Measurements from ENCODE around the gene MAGEA12.
"Not testable (repeated sequence)": the region's sequence is repeated elsewhere in the genome, so short reads cannot be mapped to it uniquely, and the experiment has no call there.

Gene MAGEA12, protein sequence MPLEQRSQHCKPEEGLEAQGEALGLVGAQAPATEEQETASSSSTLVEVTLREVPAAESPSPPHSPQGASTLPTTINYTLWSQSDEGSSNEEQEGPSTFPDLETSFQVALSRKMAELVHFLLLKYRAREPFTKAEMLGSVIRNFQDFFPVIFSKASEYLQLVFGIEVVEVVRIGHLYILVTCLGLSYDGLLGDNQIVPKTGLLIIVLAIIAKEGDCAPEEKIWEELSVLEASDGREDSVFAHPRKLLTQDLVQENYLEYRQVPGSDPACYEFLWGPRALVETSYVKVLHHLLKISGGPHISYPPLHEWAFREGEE

DNA sequence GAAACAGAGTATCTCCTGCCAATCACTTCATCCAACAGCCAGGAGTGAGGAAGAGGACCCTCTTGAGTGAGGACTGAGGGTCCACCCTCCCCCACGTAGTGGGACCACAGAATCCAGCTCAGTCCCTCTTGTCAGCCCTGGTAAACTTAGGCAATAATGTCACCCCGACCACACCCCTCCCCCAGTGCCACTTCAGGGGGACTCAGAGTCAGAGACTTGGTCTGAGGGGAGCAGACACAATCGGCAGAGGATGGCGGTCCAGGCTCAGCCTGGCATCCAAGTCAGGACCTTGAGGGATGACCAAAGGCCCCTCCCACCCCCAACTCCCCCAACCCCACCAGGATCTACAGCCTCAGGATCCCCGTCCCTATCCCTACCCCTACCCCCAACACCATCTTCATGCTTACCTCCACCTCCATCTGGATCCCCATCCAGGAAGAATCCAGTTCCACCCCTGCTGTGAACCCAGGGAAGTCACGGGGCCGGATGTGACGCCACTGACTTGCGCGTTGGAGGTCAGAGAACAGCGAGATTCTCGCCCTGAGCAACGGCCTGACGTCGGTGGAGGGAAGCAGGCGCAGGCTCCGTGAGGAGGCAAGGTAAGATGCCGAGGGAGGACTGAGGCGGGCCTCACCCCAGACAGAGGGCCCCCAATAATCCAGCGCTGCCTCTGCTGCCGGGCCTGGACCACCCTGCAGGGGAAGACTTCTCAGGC, at the start of gene MAGEA12, which contains the start of gene CSAG1:
Gene MAGEA12 (plus strand): TSS at position 497 of the 715 bp plus-strand sequence. CDS start 2,405 bp downstream, outside the sequence.
Gene CSAG1 (minus strand): TSS at position 461 of the 715 bp plus-strand sequence. CDS start 1,261 bp downstream, outside the sequence.
- DNase-seq (ENCODE audit: low spot score): no peak

DNA sequence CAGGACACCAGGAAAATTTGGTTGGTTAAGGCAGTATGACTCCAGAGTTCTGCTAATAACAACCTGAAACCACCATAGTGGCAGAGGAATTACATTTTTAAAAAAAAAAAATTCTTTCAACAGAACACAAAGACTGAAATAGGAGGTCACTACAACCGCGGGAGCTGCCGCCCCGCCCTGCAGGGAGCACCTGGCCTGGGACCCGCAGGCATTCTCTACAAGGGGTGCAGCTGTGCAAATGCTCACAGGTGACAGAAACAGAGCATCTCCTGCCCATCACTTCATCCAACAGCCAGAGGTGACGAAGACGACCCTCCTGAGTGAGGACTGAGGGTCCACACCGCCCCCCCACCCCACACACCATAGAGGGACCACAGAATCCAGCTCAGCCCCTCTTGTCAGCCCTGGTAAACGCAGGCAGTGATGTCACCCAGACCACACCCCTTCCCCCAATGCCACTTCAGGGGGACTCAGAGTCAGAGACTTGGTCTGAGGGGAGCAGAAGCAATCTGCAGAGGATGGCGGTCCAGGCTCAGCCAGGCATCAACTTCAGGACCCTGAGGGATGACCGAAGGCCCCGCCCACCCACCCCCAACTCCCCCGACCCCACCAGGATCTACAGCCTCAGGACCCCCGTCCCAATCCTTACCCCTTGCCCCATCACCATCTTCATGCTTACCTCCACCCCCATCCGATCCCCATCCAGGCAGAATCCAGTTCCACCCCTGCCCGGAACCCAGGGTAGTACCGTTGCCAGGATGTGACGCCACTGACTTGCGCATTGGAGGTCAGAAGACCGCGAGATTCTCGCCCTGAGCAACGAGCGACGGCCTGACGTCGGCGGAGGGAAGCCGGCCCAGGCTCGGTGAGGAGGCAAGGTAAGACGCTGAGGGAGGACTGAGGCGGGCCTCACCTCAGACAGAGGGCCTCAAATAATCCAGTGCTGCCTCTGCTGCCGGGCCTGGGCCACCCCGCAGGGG, 35.3 kb upstream of the MAGEA12 start, which contains the start of gene MAGEA3:
Gene MAGEA3 (plus strand): TSS at position 843 of the 980 bp plus-strand sequence. CDS start 2,039 bp downstream, outside the sequence.
- DNase-seq (ENCODE audit: low spot score): not testable (repeated sequence)

DNA sequence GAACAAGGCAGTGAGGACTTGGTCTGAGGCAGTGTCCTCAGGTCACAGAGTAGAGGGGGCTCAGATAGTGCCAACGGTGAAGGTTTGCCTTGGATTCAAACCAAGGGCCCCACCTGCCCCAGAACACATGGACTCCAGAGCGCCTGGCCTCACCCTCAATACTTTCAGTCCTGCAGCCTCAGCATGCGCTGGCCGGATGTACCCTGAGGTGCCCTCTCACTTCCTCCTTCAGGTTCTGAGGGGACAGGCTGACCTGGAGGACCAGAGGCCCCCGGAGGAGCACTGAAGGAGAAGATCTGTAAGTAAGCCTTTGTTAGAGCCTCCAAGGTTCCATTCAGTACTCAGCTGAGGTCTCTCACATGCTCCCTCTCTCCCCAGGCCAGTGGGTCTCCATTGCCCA, 33.2 kb upstream of the MAGEA12 start:
- DNase-seq (ENCODE audit: low spot score): not testable (repeated sequence)

DNA sequence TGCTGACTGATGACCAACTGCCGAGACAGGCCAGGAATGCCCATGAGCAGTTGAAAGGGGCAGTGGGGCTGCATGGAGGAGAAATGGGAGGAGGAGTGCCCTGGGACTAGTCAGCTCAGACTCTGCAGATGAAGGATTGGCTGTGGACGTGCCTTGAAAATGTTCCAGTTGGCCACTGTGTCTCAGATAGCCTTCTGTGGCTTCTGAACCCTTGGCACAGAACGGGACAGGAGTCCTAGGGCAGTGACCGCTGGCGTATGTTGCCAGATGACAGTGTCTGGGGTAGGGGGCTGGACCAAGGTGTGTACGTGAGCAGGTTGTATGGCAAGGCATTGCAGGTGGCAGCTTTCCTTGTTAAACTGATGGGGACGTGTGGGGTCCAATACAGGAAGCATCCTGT, 27.1 kb upstream of the MAGEA12 start:
- not testable (repeated sequence) for DNase-seq (ENCODE audit: low spot score)

DNA sequence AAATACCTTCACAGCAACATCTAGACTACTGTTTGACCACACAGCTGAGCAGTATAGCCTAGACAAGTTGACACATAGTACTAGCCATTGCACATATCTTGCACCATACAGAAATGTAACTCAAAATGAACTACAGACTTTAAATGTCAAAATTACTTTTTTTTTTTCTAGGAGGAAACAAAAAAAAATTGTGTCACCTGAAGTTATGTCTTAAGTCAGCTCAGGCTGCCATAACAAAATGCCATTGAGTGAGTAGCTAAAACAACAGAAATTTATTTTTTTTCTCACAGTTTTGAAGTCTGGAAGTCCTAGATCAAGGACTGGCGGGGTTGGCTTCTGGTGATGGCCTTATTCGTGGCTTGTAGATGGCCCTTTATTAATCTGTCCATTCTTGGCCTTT, 24.4 kb upstream of the MAGEA12 start, which contains the start of gene CSAG2:
Gene CSAG2 (minus strand): TSS at position 101 of the 400 bp plus-strand sequence. CDS start 161 bp downstream, outside the sequence.
- not testable (repeated sequence) for DNase-seq (ENCODE audit: low spot score)

DNA sequence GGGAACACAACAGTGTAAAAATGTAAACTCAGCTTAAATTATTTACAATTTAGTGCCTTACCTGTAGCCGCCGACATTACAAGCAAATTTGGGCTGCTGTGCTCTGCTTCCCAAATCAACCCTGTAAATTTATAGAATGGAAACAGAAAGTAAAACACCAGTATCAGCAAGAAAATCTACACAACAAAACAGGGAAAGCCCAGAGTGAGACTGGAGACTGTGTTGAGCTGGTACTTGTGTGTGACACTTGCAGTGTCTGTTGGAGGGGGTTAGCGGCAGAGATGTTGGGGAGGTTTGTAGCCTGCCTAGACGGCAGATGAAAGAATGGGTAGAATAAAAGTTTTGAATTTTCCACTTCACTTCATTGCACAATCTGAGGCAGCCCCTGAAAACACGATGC, 20.4 kb upstream of the MAGEA12 start:
- DNase-seq (ENCODE audit: low spot score): not testable (repeated sequence)

DNA sequence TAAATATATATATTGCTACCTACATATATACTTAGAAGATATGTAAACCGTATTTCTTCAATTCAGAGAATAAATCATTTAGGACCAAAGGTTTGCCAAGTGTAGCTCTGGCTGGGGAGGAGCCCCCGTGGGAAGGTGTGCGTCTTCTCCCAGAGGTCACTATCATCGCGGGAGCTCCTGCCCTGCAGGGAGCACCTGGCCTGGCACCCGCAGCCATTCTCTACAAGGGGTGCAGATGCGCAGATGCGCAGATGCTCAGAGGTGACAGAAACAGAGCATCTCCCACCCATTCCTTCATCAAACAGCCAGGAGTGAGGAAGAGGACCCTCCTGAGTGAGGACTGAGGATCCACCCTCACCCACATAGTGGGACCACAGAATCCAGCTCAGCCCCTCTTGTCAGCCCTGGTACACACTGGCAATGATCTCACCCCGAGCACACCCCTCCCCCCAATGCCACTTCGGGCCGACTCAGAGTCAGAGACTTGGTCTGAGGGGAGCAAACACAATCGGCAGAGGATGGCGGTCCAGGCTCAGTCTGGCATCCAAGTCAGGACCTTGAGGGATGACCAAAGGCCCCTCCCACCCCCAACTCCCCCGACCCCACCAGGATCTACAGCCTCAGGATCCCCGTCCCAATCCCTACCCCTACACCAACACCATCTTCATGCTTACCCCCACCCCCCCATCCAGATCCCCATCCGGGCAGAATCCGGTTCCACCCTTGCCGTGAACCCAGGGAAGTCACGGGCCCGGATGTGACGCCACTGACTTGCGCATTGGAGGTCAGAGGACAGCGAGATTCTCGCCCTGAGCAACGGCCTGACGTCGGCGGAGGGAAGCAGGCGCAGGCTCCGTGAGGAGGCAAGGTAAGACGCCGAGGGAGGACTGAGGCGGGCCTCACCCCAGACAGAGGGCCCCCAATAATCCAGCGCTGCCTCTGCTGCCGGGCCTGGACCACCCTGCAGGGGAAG, 19.5 kb upstream of the MAGEA12 start, which contains the start of gene MAGEA2B:
Gene MAGEA2B (plus strand): TSS at position 814 of the 973 bp plus-strand sequence. CDS start 2,479 bp downstream, outside the sequence.
- not testable (repeated sequence) for DNase-seq (ENCODE audit: low spot score)

DNA sequence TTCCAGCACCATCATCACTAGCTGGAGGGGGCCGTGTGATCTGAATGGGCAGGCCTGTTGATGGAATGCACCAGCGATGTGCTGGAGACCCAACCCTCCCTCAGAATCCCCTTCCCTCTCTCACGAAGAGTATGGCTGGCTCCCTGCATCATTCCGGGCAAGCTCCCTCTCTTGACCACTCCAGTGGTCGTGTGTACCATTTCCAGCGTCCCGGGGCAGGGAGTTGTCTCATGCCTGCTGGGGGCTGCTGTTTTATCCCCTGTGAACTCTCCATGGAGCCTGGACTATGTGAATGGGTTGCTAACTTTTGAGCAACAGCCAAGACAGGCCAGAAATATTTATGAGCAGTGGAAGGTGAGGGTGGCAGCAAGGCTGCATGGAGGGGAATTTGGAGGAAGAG, 8.1 kb upstream of the MAGEA12 start:
- DNase-seq (ENCODE audit: low spot score): no peak

DNA sequence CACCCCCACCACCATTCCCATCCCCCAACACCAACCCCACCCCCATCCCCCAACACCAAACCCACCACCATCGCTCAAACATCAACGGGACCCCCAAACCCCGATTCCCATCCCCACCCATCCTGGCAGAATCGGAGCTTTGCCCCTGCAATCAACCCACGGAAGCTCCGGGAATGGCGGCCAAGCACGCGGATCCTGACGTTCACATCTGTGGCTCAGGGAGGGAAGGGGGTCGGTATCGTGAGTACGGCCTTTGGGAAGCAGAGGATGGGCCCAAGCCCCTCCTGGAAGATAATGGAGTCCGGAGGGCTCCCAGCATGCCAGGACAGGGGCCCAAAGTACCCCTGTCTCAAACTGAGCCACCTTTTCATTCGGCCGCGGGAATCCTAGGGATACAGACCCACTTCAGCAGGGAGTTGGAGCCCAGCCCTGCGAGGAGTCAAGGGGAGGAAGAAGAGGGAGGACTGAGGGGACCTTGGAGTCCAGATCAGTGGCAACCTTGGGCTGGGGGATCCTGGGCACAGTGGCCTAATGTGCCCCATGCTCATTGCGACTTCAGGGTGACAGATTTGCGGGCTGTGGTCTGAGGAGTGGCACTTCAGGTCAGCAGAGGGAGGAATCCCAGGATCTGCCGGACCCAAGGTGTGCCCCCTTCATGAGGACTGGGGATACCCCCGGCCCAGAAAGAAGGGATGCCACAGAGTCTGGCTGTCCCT, 744 bp downstream of the MAGEA12 start:
- DNase-seq (ENCODE audit: low spot score): not testable (repeated sequence)

DNA sequence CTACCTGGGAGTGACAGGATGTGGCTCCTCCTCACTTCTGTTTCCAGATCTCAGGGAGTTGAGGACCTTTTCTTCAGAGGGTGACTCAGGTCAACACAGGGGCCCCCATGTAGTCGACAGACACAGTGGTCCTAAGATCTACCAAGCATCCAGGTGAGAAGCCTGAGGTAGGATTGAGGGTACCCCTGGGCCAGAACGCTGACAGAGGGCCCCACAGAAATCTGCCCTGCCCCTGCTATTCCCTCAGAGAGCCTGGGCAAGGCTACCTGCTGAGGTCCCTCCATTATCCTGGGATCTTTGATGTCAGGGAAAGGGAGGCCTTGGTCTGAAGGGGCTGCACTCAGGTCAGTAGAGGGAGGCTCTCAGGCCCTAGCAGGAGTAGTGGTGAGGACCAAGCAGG, 1.5 kb downstream of the MAGEA12 start:
- no peak for DNase-seq (ENCODE audit: low spot score)

DNA sequence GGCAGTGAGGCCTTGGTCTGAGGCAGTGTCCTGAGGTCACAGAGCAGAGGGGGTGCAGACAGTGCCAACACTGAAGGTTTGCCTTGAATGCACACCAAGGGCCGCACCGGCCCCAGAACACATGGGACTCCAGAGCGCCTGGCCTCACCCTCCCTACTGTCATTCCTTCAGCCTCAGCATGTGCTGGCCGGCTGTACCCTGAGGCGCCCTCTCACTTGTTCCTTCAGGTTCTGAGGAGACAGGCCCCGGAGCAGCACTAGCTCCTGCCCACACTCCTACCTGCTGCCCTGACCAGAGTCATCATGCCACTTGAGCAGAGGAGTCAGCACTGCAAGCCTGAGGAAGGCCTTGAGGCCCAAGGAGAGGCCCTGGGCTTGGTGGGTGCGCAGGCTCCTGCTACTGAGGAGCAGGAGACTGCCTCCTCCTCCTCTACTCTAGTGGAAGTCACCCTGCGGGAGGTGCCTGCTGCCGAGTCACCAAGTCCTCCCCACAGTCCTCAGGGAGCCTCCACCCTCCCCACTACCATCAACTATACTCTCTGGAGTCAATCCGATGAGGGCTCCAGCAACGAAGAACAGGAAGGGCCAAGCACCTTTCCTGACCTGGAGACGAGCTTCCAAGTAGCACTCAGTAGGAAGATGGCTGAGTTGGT, 2.4 kb downstream of the MAGEA12 start:
- no peak for DNase-seq (ENCODE audit: low spot score)

DNA sequence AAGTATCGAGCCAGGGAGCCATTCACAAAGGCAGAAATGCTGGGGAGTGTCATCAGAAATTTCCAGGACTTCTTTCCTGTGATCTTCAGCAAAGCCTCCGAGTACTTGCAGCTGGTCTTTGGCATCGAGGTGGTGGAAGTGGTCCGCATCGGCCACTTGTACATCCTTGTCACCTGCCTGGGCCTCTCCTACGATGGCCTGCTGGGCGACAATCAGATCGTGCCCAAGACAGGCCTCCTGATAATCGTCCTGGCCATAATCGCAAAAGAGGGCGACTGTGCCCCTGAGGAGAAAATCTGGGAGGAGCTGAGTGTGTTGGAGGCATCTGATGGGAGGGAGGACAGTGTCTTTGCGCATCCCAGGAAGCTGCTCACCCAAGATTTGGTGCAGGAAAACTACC, 3.0 kb downstream of the MAGEA12 start:
- not testable (repeated sequence) for DNase-seq (ENCODE audit: low spot score)

DNA sequence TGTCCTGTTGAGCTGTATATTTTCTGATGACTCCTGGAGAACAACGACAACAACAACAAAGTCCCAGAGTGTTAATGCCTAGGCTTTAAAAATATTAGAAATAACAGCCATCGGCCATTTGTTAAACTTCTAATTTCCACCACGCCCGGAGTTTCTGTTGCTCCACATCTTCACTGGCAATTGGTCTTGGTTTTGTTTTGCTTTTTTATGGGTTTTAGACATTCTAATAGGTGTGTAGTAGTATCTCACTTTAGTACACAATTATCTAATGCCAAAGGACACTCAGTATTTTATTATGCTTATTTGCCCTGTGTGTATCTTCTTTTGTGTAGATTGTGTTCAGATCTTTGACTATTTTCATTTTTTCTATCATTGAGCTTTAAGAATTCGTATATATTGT, 5.0 kb downstream of the MAGEA12 start:
- no peak for DNase-seq (ENCODE audit: low spot score)

DNA sequence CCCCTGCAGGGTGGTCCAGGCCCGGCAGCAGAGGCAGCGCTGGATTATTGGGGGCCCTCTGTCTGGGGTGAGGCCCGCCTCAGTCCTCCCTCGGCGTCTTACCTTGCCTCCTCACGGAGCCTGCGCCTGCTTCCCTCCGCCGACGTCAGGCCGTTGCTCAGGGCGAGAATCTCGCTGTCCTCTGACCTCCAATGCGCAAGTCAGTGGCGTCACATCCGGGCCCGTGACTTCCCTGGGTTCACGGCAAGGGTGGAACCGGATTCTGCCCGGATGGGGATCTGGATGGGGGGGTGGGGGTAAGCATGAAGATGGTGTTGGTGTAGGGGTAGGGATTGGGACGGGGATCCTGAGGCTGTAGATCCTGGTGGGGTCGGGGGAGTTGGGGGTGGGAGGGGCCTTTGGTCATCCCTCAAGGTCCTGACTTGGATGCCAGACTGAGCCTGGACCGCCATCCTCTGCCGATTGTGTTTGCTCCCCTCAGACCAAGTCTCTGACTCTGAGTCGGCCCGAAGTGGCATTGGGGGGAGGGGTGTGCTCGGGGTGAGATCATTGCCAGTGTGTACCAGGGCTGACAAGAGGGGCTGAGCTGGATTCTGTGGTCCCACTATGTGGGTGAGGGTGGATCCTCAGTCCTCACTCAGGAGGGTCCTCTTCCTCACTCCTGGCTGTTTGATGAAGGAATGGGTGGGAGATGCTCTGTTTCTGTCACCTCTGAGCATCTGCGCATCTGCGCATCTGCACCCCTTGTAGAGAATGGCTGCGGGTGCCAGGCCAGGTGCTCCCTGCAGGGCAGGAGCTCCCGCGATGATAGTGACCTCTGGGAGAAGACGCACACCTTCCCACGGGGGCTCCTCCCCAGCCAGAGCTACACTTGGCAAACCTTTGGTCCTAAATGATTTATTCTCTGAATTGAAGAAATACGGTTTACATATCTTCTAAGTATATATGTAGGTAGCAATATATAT, 20.4 kb downstream of the MAGEA12 start, which contains the start of gene MAGEA2:
Gene MAGEA2 (minus strand): TSS at position 157 of the 965 bp plus-strand sequence. CDS start 2,479 bp downstream, outside the sequence.
- not testable (repeated sequence) for DNase-seq (ENCODE audit: low spot score)

DNA sequence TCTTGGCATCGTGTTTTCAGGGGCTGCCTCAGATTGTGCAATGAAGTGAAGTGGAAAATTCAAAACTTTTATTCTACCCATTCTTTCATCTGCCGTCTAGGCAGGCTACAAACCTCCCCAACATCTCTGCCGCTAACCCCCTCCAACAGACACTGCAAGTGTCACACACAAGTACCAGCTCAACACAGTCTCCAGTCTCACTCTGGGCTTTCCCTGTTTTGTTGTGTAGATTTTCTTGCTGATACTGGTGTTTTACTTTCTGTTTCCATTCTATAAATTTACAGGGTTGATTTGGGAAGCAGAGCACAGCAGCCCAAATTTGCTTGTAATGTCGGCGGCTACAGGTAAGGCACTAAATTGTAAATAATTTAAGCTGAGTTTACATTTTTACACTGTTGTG, 21.3 kb downstream of the MAGEA12 start:
- not testable (repeated sequence) for DNase-seq (ENCODE audit: low spot score)

DNA sequence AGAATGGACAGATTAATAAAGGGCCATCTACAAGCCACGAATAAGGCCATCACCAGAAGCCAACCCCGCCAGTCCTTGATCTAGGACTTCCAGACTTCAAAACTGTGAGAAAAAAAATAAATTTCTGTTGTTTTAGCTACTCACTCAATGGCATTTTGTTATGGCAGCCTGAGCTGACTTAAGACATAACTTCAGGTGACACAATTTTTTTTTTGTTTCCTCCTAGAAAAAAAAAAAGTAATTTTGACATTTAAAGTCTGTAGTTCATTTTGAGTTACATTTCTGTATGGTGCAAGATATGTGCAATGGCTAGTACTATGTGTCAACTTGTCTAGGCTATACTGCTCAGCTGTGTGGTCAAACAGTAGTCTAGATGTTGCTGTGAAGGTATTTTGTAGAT, 25.4 kb downstream of the MAGEA12 start, which contains the start of gene CSAG3:
Gene CSAG3 (plus strand): TSS at position 301 of the 400 bp plus-strand sequence.
- DNase-seq (ENCODE audit: low spot score): not testable (repeated sequence)

DNA sequence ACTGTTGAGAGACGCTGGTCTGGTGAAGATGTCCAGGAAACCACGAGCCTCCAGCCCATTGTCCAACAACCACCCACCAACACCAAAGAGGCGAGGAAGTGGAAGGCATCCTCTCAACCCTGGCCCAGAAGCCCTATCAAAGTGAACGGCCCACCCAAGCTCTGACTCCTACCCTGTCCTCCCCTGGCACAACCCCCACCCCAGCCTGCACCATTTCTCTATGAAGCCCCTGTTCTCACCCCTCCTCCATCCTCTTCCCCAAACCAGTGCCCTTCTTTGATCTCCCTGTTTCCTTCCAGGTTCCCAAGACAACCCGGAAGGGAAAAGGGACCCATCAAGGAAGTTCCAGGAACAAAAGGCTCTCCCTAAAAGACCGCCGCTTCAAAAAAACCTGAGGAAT, 26.0 kb downstream of the MAGEA12 start:
- not testable (repeated sequence) for DNase-seq (ENCODE audit: low spot score)

Data from AG08395 (cell line).